WI38 (cell line): Measurements from ENCODE around the gene C6orf89.

Experiments
- H3K4me3 ChIP-seq: 2 replicates; pipeline ENCODE4 v1.5.1; 2011; ENCODE audit warnings: low read depth, mild to moderate bottlenecking, control low read depth, low read length
- TF ChIP-seq, protein P1 (sequence below): IDR thresholded peaks from 2 replicates; pipeline ENCODE4 v1.5.1; 2012; ENCODE audit warnings: low read depth, mild to moderate bottlenecking, control low read depth, low read length

Gene C6orf89

DNA sequence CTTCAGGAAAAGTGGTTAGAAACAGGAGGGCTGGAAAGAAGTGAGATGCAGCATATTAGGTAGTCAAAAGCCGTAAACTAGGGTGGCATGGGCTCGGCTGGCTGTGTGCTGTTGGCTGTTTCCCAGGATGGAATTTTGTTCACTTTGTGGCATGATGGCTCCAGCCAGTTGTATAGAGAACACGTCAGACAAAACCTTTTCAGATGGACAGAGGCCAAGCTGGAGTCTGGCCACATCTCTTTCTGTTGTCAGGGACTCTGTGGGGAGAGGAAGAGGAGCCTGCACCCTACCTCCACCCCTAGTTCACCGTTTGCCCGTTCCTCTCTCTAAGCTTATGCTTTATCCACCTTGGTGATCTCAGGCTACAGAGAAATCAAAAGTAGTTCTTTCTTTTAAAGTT lies 22.0 kb downstream of the C6orf89 start:
- TF ChIP-seq, protein P1, sequence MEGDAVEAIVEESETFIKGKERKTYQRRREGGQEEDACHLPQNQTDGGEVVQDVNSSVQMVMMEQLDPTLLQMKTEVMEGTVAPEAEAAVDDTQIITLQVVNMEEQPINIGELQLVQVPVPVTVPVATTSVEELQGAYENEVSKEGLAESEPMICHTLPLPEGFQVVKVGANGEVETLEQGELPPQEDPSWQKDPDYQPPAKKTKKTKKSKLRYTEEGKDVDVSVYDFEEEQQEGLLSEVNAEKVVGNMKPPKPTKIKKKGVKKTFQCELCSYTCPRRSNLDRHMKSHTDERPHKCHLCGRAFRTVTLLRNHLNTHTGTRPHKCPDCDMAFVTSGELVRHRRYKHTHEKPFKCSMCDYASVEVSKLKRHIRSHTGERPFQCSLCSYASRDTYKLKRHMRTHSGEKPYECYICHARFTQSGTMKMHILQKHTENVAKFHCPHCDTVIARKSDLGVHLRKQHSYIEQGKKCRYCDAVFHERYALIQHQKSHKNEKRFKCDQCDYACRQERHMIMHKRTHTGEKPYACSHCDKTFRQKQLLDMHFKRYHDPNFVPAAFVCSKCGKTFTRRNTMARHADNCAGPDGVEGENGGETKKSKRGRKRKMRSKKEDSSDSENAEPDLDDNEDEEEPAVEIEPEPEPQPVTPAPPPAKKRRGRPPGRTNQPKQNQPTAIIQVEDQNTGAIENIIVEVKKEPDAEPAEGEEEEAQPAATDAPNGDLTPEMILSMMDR: no peak

DNA sequence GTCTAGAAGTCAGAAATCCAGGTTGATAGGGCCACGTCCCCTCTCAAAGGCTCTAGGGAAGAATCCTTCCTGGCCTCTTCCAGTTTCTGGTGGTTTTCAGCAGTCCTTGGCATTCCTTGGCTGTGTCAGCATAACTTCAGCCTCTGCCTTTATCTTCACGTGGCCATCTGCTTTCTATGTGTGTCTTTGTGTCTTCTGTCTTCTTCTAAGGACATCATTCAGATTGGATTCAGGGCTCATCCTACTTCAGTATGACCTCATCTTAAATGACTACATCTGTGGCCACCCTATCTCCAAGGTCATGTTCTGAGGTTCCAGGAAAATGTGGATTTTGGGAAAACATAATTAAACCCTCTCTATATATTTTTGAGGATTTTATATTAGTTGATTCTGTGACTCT lies 23.0 kb downstream of the C6orf89 start:
- H3K4me3 ChIP-seq: no peak overlapping the region
- TF ChIP-seq, protein P1: no peak

More for the DNA sequence above, 22.0 kb downstream of the C6orf89 start:
- no peak overlapping the region for H3K4me3 ChIP-seq

DNA sequence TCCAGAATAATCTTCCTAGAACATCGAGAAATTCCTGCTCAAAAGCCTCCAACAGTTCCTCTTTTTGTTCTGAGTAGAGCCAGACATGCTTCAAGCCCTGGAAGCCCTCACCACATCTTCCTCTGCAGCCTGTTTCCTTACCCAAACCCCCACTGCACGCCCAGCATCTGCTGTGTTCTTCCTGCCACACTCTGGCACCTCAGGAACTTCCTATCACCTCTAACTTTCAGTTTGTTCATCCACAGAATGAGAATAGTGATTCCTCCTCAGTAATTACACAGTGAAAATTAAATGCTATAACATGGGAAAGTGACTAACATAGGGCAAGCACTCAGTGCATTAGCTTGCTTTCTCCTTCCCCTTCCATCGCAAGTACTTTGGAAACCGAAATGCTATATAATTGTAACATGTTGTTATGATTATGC lies 26.3 kb downstream of the C6orf89 start:
- TF ChIP-seq, protein P1: no peak
- no peak overlapping the region for H3K4me3 ChIP-seq

DNA sequence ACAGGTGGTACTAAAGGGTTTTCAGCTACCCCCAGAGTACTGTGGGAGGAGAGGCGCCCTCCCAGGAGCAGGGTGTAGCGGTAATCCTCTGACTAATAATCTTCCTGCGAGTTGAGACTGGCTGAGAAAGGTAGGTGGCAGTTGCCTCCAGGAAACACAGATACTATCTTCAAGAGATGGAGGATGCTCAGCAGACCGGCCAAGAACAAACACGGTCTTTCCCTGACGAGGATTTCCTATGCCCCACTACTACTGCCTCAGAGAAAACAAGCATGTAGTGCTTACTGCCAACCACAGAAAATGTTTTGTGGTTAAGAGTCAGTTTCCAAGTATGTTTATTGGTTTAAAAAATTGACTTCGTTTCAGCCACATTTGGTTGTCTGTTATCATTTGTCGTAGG lies 26.8 kb downstream of the C6orf89 start:
- H3K4me3 ChIP-seq: no peak overlapping the region
- TF ChIP-seq, protein P1: no peak

DNA sequence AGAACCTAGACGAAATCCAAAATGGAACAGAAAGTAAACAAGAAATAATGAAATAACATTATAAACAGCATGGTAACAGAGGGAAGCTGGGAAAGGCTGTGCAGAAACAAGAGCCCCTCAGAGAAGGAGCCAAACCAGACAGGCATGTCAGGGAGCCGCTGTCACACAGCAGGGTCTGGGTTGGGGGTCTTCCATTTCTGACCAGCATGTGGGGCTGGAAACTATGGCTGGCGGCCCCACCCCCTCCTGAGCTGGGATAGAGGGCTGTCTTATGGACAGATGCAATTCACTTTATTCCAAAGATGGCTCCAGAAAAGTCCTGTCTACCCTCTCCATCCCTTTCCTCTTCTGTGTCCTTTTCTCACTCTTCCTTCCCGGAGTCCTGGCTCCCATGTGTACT lies 27.3 kb downstream of the C6orf89 start:
- H3K4me3 ChIP-seq: no peak overlapping the region
- TF ChIP-seq, protein P1: no peak

DNA sequence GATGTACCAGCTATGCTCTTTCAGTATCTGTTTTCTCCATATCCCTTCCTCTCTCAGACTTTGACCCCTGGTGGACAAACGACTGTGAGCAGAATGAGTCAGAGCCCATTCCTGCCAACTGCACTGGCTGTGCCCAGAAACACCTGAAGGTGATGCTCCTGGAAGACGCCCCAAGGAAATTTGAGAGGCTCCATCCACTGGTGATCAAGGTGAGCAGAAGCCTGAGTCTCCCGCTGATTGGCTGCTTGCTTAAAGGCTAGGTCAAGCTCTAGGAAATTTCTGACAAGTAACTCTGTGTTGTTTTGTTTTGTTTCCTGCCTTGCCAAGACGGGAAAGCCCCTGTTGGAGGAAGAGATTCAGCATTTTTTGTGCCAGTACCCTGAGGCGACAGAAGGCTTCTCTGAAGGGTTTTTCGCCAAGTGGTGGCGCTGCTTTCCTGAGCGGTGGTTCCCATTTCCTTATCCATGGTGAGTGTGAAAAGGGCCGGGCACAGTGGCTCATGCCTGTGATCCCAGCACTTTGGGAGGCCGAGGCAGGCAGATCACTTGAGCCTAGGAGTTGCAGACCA lies 28.6 kb downstream of the C6orf89 start:
- TF ChIP-seq, protein P1: peak; percentile 15; the same call in 1 of the 2 replicates
- no peak overlapping the region for H3K4me3 ChIP-seq

DNA sequence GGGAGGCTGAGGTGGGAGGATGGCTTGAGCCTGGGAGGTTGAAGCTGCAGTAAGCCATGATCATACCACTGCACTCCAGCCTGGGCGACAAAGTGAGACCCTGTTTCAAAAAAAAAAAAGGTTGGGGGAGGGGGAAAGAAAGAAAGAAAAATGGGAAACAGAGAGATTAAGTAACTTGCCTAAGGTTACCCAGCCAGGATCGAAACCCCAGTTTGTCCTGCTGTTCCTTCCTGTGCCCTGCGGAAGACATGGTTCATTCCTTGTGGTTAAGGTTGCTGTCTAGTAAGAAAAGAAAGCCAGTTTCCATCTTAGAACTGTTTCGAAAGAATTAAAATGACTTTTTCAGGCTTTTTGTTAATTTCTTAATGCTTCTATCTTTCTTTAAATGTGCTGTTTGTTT lies 29.8 kb downstream of the C6orf89 start:
- TF ChIP-seq, protein P1: no peak
- no peak overlapping the region for H3K4me3 ChIP-seq
